ENCODE results near the gene NOL9. TPM values are rescaled to one million over a fixed set of nuclear protein-coding genes. Genes with fewer than 3 reads are reported as not detected.

Gene NOL9
- total and polyA plus RNA-seq, 2 donors (not counting 3 experiments of a cell fraction or from before 2014, with no cell fraction given) = 14.1 to 42.9 TPM

DNA sequence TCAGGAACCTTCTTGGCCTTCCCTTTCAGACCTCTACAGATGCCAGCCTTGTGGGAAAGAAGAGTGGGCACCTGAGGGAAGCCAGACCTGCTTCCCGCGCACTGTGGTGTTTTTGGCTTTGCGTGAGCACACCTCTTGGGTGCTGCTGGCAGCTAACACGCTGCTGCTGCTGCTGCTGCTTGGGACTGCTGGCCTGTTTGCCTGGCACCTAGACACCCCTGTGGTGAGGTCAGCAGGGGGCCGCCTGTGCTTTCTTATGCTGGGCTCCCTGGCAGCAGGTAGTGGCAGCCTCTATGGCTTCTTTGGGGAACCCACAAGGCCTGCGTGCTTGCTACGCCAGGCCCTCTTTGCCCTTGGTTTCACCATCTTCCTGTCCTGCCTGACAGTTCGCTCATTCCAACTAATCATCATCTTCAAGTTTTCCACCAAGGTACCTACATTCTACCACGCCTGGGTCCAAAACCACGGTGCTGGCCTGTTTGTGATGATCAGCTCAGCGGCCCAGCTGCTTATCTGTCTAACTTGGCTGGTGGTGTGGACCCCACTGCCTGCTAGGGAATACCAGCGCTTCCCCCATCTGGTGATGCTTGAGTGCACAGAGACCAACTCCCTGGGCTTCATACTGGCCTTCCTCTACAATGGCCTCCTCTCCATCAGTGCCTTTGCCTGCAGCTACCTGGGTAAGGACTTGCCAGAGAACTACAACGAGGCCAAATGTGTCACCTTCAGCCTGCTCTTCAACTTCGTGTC lies 24.5 kb upstream of the NOL9 start:
- no peak for DNase-seq (ENCODE audit: low read depth, low spot score)
- BruUV-seq (replicated peaks) = no TSS peak
- Histone ChIP-seq H3K27ac (ENCODE audit: insufficient read depth, low read depth, low read length) (no peak overlapping the region), H3K4me1 (ENCODE audit: control insufficient read depth, extremely low read depth, insufficient read depth, low read length) (peaks cover 14% of the 10 kb centered on the region), H2AFZ (ENCODE audit: low read depth, low read length) (peak overlapping the region; percentile 91), H3K27me3 (ENCODE audit: control insufficient read depth in 2 of 2, insufficient read depth in 2 of 2, low read length in 2 of 2) (no peaks in the 10 kb centered on the region), H3K4me3 (replicated peaks in 1 of 3; ENCODE audit: insufficient read depth in 1 of 3, low read depth in 1 of 3, low read length in 3 of 3) (no peak overlapping the region), H3K36me3 (ENCODE audit: control insufficient read depth in 2 of 2, extremely low read depth in 1 of 2, insufficient read depth in 2 of 2, low read length in 2 of 2) (no peaks in the 10 kb centered on the region), H3K9ac (replicated peaks; ENCODE audit: extremely low read depth, insufficient read depth, low read length) (no peak overlapping the region), H3K9me1 (replicated peaks; ENCODE audit: control insufficient read depth, extremely low read depth, insufficient read depth, low read length) (no peaks in the 10 kb centered on the region), H3K4me2 (ENCODE audit: insufficient read depth, low read length) (no peak overlapping the region), H3K9me3 (replicated peaks; ENCODE audit: control insufficient read depth, insufficient read depth, low read length) (no peaks in the 10 kb centered on the region), H3K79me2 (ENCODE audit: control insufficient read depth, insufficient read depth, low read length) (peaks cover 11% of the 10 kb centered on the region), H4K20me1 (replicated peaks; ENCODE audit: control insufficient read depth, extremely low read depth, insufficient read depth, low read length) (no peaks in the 10 kb centered on the region)
- intact Hi-C loops (cut with micrococcal nuclease) (loop anchor here (1.0 kb wide), 2 partner anchors 24 to 47 kb away; partner anchors contain the start of gene NOL9), dilution Hi-C loops (cut with MboI; ENCODE audit: extremely low pct_ligation_motif_present, low sequenced_read_pairs) (no loop called here)
- no peak for FAIRE-seq
- TF ChIP-seq MYC (IDR thresholded peaks at IDR 0.05; ENCODE audit: low read depth, low read length) (no peak), POLR2A (IDR thresholded peaks at IDR 0.05; ENCODE audit: low read depth, low read length) (no peak), POLR2AphosphoS5 (IDR thresholded peaks at IDR 0.05; ENCODE audit: insufficient read depth, low read depth, low read length) (no peak)
- TF ChIP-seq, protein P1, sequence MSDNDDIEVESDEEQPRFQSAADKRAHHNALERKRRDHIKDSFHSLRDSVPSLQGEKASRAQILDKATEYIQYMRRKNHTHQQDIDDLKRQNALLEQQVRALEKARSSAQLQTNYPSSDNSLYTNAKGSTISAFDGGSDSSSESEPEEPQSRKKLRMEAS (IDR thresholded peaks at IDR 0.05; ENCODE audit: insufficient read depth, insufficient read length) = no peak
- POLR2A ChIA-PET = interaction anchor here (2.0 kb wide), 1 partner anchor 25 kb away, joined by 5 read pairs; no protein-coding TSS in a partner anchor
- CTCF ChIA-PET = interaction anchor here (1.1 kb wide), 1 partner anchor 16 kb away, joined by 4 read pairs; no protein-coding TSS in a partner anchor

DNA sequence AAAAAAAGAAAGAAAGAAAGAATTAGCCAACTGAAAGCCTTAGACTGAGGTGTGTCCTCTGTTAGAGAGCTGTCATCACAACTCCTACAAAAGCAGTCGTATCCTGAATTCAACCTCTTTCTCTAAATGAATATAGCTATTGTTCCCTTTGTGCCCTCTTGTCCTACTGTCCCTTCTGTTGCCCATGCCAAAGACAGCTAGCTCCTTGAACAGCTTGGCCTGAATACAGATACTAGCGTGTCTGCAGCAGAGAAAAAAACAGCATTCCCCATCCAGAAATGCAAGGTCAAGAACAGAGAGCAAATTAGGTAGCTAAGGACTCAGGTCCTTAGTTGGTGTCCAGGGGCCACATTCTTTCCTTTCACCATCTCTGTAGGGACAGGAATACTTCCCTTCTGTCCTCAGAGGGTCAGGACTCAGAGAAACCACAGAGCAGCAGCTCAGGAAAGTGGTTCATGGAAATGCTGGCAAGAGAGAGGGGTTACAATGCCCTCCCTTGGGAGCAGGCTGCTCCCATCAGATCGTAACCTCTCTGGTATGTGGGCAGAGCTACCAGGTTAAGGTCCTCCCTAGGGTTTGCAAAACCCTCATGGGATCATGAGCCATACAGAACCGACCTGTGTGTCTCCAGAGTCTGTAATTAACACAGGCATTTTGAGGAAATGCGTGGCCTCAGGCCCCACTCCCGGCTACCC lies 23.7 kb upstream of the NOL9 start:
- no peak for DNase-seq (ENCODE audit: low read depth, low spot score)
- TF ChIP-seq, protein P1 (IDR thresholded peaks at IDR 0.05; ENCODE audit: insufficient read depth, insufficient read length) = no peak
- TF ChIP-seq GATA2 (IDR thresholded peaks at IDR 0.05; ENCODE audit: insufficient read depth, insufficient read length, low read depth, low read length) = no peak
- no peak for TF ChIP-seq POLR2A (IDR thresholded peaks at IDR 0.05; ENCODE audit: low read depth, low read length)
- TF ChIP-seq MYC (IDR thresholded peaks at IDR 0.05; ENCODE audit: low read depth, low read length) = no peak
- Histone ChIP-seq H3K36me3 (ENCODE audit: control insufficient read depth in 2 of 2, extremely low read depth in 1 of 2, insufficient read depth in 2 of 2, low read length in 2 of 2) (no peaks in the 10 kb centered on the region), H2AFZ (ENCODE audit: low read depth, low read length) (no peak overlapping the region), H3K4me2 (ENCODE audit: insufficient read depth, low read length) (no peak overlapping the region), H3K4me1 (ENCODE audit: control insufficient read depth, extremely low read depth, insufficient read depth, low read length) (peaks cover 14% of the 10 kb centered on the region), H3K4me3 (replicated peaks in 1 of 3; ENCODE audit: insufficient read depth in 1 of 3, low read depth in 1 of 3, low read length in 3 of 3) (no peak overlapping the region), H3K9ac (replicated peaks; ENCODE audit: extremely low read depth, insufficient read depth, low read length) (no peak overlapping the region), H3K79me2 (ENCODE audit: control insufficient read depth, insufficient read depth, low read length) (peaks cover 11% of the 10 kb centered on the region), H3K9me3 (replicated peaks; ENCODE audit: control insufficient read depth, insufficient read depth, low read length) (no peaks in the 10 kb centered on the region), H3K27ac (ENCODE audit: insufficient read depth, low read depth, low read length) (no peak overlapping the region), H3K9me1 (replicated peaks; ENCODE audit: control insufficient read depth, extremely low read depth, insufficient read depth, low read length) (no peaks in the 10 kb centered on the region), H3K27me3 (ENCODE audit: control insufficient read depth in 2 of 2, insufficient read depth in 2 of 2, low read length in 2 of 2) (no peaks in the 10 kb centered on the region), H4K20me1 (replicated peaks; ENCODE audit: control insufficient read depth, extremely low read depth, insufficient read depth, low read length) (no peaks in the 10 kb centered on the region)
- ChIA-PET POLR2A (no interaction called here), CTCF (interaction anchor here (1.1 kb wide), 2 partner anchors 15 to 55 kb away, joined by 3 to 4 read pairs; no protein-coding TSS in a partner anchor)
- no peak for FAIRE-seq
- intact Hi-C loops (cut with micrococcal nuclease) = no loop called here
- dilution Hi-C loops (cut with MboI; ENCODE audit: extremely low pct_ligation_motif_present, low sequenced_read_pairs) = no loop called here
- BruUV-seq (replicated peaks) = no TSS peak

Data from endothelial cell of umbilical vein (primary cell).